Motor neuron (in vitro differentiated cells): ENCODE data around the gene ARHGAP1. TPM values are rescaled to one million over a fixed set of nuclear protein-coding genes. Genes with fewer than 3 reads are reported as not detected.
"Not testable (repeated sequence)": the region's sequence is repeated elsewhere in the genome, so short reads cannot be mapped to it uniquely, and the experiment has no call there.

ENCODE experiments used
- ATAC-seq, 8 experiments: fragments of 200-7000 bp; cut with Tn5 transposase; replicated peaks in 6 of 8; 2 replicates each; pipeline ENCODE4 v1.8.0; 2021; ENCODE audit warnings: mild to moderate bottlenecking in 8 of 8, moderate library complexity in 8 of 8
- H3K27ac ChIP-seq, 2 donors: fragments of 250-450 bp; sonication (Bioruptor Pico); 2 replicates each; pipeline ENCODE4 v1.9.0; 2021; ENCODE audit warnings: antibody characterized with exemption in 2 of 2, mild to moderate bottlenecking in 2 of 2, moderate library complexity in 1 of 2
- H3K4me1 ChIP-seq, 2 donors: fragments of 250-450 bp; sonication (Bioruptor Pico); replicated peaks in 1 of 2; 2 replicates each; pipeline ENCODE4 v1.6.1; 2021; ENCODE audit warnings: antibody characterized with exemption in 2 of 2, mild to moderate bottlenecking in 2 of 2, moderate library complexity in 1 of 2
- H3K4me3 ChIP-seq, 5 donors: fragments of 250-450 bp; sonication (Bioruptor Pico); 2 replicates each; pipeline ENCODE4 v1.9.0; 2021; ENCODE audit warnings: antibody characterized with exemption in 5 of 5, mild to moderate bottlenecking in 5 of 5, moderate library complexity in 4 of 5
- WGBS, 10 experiments: fragments of 450-650 bp; shearing (Covaris generic); methylation state at CpG; one replicate each; pipeline ENCODE4 v1.0.0; 2022; 5-methylcytosine and 5-hydroxymethylcytosine counted together
- in situ Hi-C, 9 experiments: fragments of 400-800 bp; cut with MboI; loops; one replicate each; pipeline ENCODE4 v1.15.0; 2021; ENCODE audit warnings: low sequenced_read_pairs in 9 of 9, low pct_unique_long_range_greater_than_20kb in 2 of 9; ENCODE audit not compliant: unreplicated experiment in 9 of 9
- total RNA-seq, 8 experiments: library from RNA; unstranded; fragments of 300-600 nt; gene quantifications; 2 replicates each; pipeline versions ENCODE4 v1.2.3 to v1.2.4, GENCODE V29; 2022

The ARHGAP1 gene
- total RNA-seq, 8 experiments from 2014 or later = 15.1 to 48.9 (median 29.9) TPM

- in situ Hi-C loops = no loop called here
- peak in 3 of 8 experiments; percentile 12 to 28 (median 23) for ATAC-seq
- Histone ChIP-seq H3K27ac (no peak overlapping the region), H3K4me3 (no peak overlapping the region), H3K4me1 (peaks cover 0 to 3% of the 10 kb centered on the region in 2 donors)
- WGBS, 10 experiments = 20 to 100% (median 98%) methylated on average over 1 to 3 of the region's 7 CpGs; no CpG with 5 or more reads in 6 of the 10 experiments
Observed at GRCh38 chr11:46672381-46672839, 28.0 kb downstream of the ARHGAP1 start.

- Histone ChIP-seq H3K27ac (no peak overlapping the region), H3K4me3 (no peak overlapping the region), H3K4me1 (peaks cover 0 to 3% of the 10 kb centered on the region in 2 donors)
- in situ Hi-C loops = no loop called here
- WGBS, 10 experiments = 84 to 100% (median 90%) methylated on average over 1 to 10 of the region's 10 CpGs; no CpG with 5 or more reads in 4 of the 10 experiments
- peak in 1 of 8 experiments; percentile 3 for ATAC-seq
Observed at GRCh38 chr11:46671958-46672315, 28.5 kb downstream of the ARHGAP1 start.

GRCh38 chr11:46670521-46670920, 29.9 kb downstream of the ARHGAP1 start:
- ATAC-seq, H3K4me3 ChIP-seq, H3K27ac ChIP-seq, H3K4me1 ChIP-seq, in situ Hi-C loops: not testable (repeated sequence)
- WGBS, 10 experiments = 67 to 100% (median 100%) methylated on average over 1 to 3 of the region's 3 CpGs; no CpG with 5 or more reads in 3 of the 10 experiments

- Histone ChIP-seq H3K27ac (no peak overlapping the region), H3K4me1 (no peaks in the 10 kb centered on the region), H3K4me3 (no peak overlapping the region)
- WGBS, 10 experiments = 80 to 100% (median 100%) methylated on average over 1 to 3 of the region's 3 CpGs; no CpG with 5 or more reads in 3 of the 10 experiments
- no peak for ATAC-seq
- in situ Hi-C loops = no loop called here
Observed at GRCh38 chr11:46669711-46670139, 30.7 kb downstream of the ARHGAP1 start.

GRCh38 chr11:46668480-46669085, 31.8 kb downstream of the ARHGAP1 start:
- in situ Hi-C loops = no loop called here
- ATAC-seq = no peak
- WGBS, 10 experiments = 69 to 100% (median 93%) methylated on average over 1 to 9 of the region's 12 CpGs

GRCh38 chr11:46667043-46667481, 33.4 kb downstream of the ARHGAP1 start:
- in situ Hi-C loops = no loop called here
- Histone ChIP-seq H3K27ac (no peak overlapping the region), H3K4me1 (no peaks in the 10 kb centered on the region), H3K4me3 (no peak overlapping the region)
- 71 to 100% (median 82%) methylated on average over 1 to 2 of the region's 2 CpGs; no CpG with 5 or more reads in 5 of the 10 experiments for WGBS, 10 experiments
- peak in 2 of 8 experiments; percentile 21 to 25 for ATAC-seq

More at GRCh38 chr11:46668480-46669085, 31.8 kb downstream of the ARHGAP1 start:
- Histone ChIP-seq H3K4me1 (no peaks in the 10 kb centered on the region), H3K27ac (no peak overlapping the region), H3K4me3 (no peak overlapping the region)

GRCh38 chr11:46666516-46666915, 33.9 kb downstream of the ARHGAP1 start:
- peak in 2 of 8 experiments; percentile 79 to 90 for ATAC-seq
- Histone ChIP-seq H3K4me1 (no peaks in the 10 kb centered on the region), H3K27ac (no peak overlapping the region), H3K4me3 (no peak overlapping the region)
- in situ Hi-C loops = no loop called here
- 42 to 83% (median 53%) methylated on average over 1 to 5 of the region's 5 CpGs; no CpG with 5 or more reads in 1 of the 10 experiments for WGBS, 10 experiments

- in situ Hi-C loops = no loop called here
- no peak overlapping the region for H3K27ac ChIP-seq
- ATAC-seq = no peak
- H3K4me1 ChIP-seq = no peaks in the 10 kb centered on the region
- no peak overlapping the region for H3K4me3 ChIP-seq
- WGBS, 10 experiments = 67 to 100% (median 100%) methylated on average over 1 of the region's 1 CpG; no CpG with 5 or more reads in 5 of the 10 experiments
Observed at GRCh38 chr11:46665356-46665755, 35.1 kb downstream of the ARHGAP1 start.

- in situ Hi-C loops = no loop called here
- no peak for ATAC-seq
- Histone ChIP-seq H3K4me1 (no peaks in the 10 kb centered on the region), H3K4me3 (no peak overlapping the region), H3K27ac (no peak overlapping the region)
- WGBS, 10 experiments = 50 to 100% (median 92%) methylated on average over 1 to 4 of the region's 6 CpGs; no CpG with 5 or more reads in 1 of the 10 experiments
Observed at GRCh38 chr11:46664612-46665011, 35.8 kb downstream of the ARHGAP1 start.

- ATAC-seq = no peak
- in situ Hi-C loops = no loop called here
- 61 to 100% (median 88%) methylated on average over 1 to 4 of the region's 4 CpGs; no CpG with 5 or more reads in 4 of the 10 experiments for WGBS, 10 experiments
- Histone ChIP-seq H3K4me1 (no peaks in the 10 kb centered on the region), H3K4me3 (no peak overlapping the region), H3K27ac (no peak overlapping the region)
Observed at GRCh38 chr11:46663277-46663940, 37.0 kb downstream of the ARHGAP1 start.

- Histone ChIP-seq H3K27ac (no peak overlapping the region), H3K4me1 (no peaks in the 10 kb centered on the region), H3K4me3 (no peak overlapping the region)
- ATAC-seq = no peak
- in situ Hi-C loops = no loop called here
Observed at GRCh38 chr11:46662366-46662765, 38.1 kb downstream of the ARHGAP1 start.

- Histone ChIP-seq H3K4me1 (no peaks in the 10 kb centered on the region), H3K27ac (no peak overlapping the region), H3K4me3 (no peak overlapping the region)
- in situ Hi-C loops = no loop called here
- no peak for ATAC-seq
Observed at GRCh38 chr11:46661836-46662235, 38.6 kb downstream of the ARHGAP1 start.

- in situ Hi-C loops = no loop called here
- WGBS, 10 experiments = 57 to 100% (median 80%) methylated on average over 1 of the region's 1 CpG; no CpG with 5 or more reads in 5 of the 10 experiments
- H3K27ac ChIP-seq = no peak overlapping the region
Observed at GRCh38 chr11:46659908-46660307, 40.5 kb downstream of the ARHGAP1 start.

More at GRCh38 chr11:46659908-46660307, 40.5 kb downstream of the ARHGAP1 start:
- Histone ChIP-seq H3K4me1 (no peaks in the 10 kb centered on the region), H3K4me3 (no peak overlapping the region)
- no peak for ATAC-seq
